PFSK-1 (cell line): ENCODE data around the gene FTCDNL1.

Source experiments
- FOXP2 ChIP-seq: optimal IDR thresholded peaks from 2 replicates; pipeline ENCODE3; 2011; ENCODE audit warnings: borderline replicate concordance, control low read depth, inconsistent platforms; ENCODE audit not compliant: insufficient read depth; ENCODE audit errors: extremely low read length, extremely low read depth
- POLR2AphosphoS5 ChIP-seq: IDR thresholded peaks from 2 replicates; pipeline ENCODE4 v1.6.1; 2012; ENCODE audit warnings: low read depth, mild to moderate bottlenecking, control low read depth, low read length, moderate library complexity
- REST ChIP-seq, 2 experiments: IDR thresholded peaks; 2 replicates each; pipeline versions ENCODE4 v1.6.1 to v1.8.0; 2011 to 2012; ENCODE audit warnings: low read depth in 2 of 2, low read length in 2 of 2, control low read depth in 1 of 2, inconsistent platforms in 1 of 2, mild to moderate bottlenecking in 1 of 2, moderate library complexity in 1 of 2; ENCODE audit not compliant: insufficient read depth in 1 of 2
- SIN3A ChIP-seq: IDR thresholded peaks from 2 replicates; pipeline ENCODE4 v1.6.1; 2012; ENCODE audit warnings: mild to moderate bottlenecking, low read length, moderate library complexity, borderline replicate concordance; ENCODE audit not compliant: insufficient read depth
- TAF1 ChIP-seq: IDR thresholded peaks from 2 replicates; pipeline ENCODE4 v1.6.1; 2012; ENCODE audit warnings: low read length, control low read depth, borderline replicate concordance; ENCODE audit not compliant: insufficient read depth

FTCDNL1 gene

DNA sequence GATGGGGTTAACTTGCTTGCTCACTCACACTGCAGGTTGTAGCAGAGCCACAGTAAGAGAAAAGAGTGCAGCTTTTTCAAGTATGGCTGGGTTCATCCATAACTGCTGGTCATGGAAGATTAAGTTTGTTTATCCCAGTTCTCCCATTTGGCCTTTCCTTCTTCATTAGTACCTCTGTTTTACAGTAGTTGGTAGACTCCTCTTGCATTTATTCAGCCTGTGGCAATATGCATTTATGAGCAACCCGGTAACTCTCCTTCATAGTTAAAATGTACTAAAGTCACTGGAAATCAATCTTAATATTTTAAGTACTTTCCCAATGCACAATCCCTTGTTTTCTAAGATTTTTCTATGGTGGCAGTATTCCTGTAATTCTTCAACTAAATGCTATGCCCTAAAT lies 14.0 kb downstream of the FTCDNL1 start:
- TF ChIP-seq TAF1 (no peak), REST (IDR thresholded peaks at IDR 0.05; ENCODE audit: insufficient read depth in 1 of 2, low read depth in 2 of 2, low read length in 2 of 2) (no peak), SIN3A (no peak), FOXP2 (no peak), POLR2AphosphoS5 (no peak)

GRCh38 chr2:199833525-199833924 lies 17.5 kb downstream of the FTCDNL1 start:
- TF ChIP-seq FOXP2 = no peak
- no peak for TF ChIP-seq REST (IDR thresholded peaks at IDR 0.05; ENCODE audit: insufficient read depth in 1 of 2, low read depth in 2 of 2, low read length in 2 of 2)
- TF ChIP-seq TAF1 = no peak
- no peak for TF ChIP-seq SIN3A
- TF ChIP-seq POLR2AphosphoS5 = no peak

DNA sequence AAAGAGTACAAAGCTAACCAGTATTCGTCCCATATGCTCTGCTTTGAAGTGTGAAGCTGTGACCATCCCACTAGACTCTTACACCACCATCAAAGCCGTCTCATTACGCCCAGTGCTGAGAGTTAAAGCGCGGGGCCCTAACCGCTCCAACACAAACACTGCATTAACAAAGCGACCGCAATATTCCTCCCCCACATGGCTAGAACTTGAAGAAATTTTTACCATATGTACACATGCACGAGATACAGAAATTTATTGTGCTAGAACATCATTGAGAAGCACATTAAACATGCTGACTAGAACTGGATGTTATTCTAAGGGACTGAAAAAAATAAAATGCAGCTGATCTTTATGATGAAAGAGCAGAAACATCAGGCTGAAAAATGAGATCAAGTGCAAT lies 20.5 kb downstream of the FTCDNL1 start:
- TF ChIP-seq TAF1 (no peak), SIN3A (no peak), REST (IDR thresholded peaks at IDR 0.05; ENCODE audit: insufficient read depth in 1 of 2, low read depth in 2 of 2, low read length in 2 of 2) (no peak), POLR2AphosphoS5 (no peak), FOXP2 (no peak)

- TF ChIP-seq SIN3A (no peak), POLR2AphosphoS5 (no peak), REST (IDR thresholded peaks at IDR 0.05; ENCODE audit: insufficient read depth in 1 of 2, low read depth in 2 of 2, low read length in 2 of 2) (no peak), TAF1 (no peak), FOXP2 (no peak)
Observed at GRCh38 chr2:199829628-199830027, 21.4 kb downstream of the FTCDNL1 start.

- no peak for TF ChIP-seq POLR2AphosphoS5
- no peak for TF ChIP-seq TAF1
- no peak for TF ChIP-seq SIN3A
- TF ChIP-seq REST (IDR thresholded peaks at IDR 0.05; ENCODE audit: insufficient read depth in 1 of 2, low read depth in 2 of 2, low read length in 2 of 2) = no peak
- no peak for TF ChIP-seq FOXP2
Observed at GRCh38 chr2:199819746-199820145, 31.2 kb downstream of the FTCDNL1 start.
